ENCODE measurements around the gene AP2S1. TPM values are rescaled to one million over a fixed set of nuclear protein-coding genes. Genes with fewer than 3 reads are reported as not detected.

The AP2S1 gene
- polyA plus RNA-seq, 1 donor (not counting 4 experiments of a cell fraction or from before 2014, with no cell fraction given) = 183 TPM

GRCh38 chr19:46848389-46848788 lies 2.3 kb downstream of the AP2S1 start:
- H3K36me3 ChIP-seq (ENCODE audit: control insufficient read depth in 2 of 2, extremely low read depth in 1 of 2, insufficient read depth in 2 of 2, low read length in 2 of 2) = peaks cover 4 to 10% of the 10 kb centered on the region in 2 experiments
- dilution Hi-C loops (cut with MboI; ENCODE audit: extremely low pct_ligation_motif_present, low sequenced_read_pairs) = no loop called here
- no peak for DNase-seq (ENCODE audit: low read depth, low spot score)

GRCh38 chr19:46847528-46847927 lies 3.1 kb downstream of the AP2S1 start:
- no peaks in the 10 kb centered on the region for H3K9me1 ChIP-seq (ENCODE audit: control insufficient read depth, extremely low read depth, insufficient read depth, low read length)
- H3K27me3 ChIP-seq (ENCODE audit: control insufficient read depth, extremely low read depth, insufficient read depth, low read length) = no peaks in the 10 kb centered on the region
- peaks cover 7 to 18% of the 10 kb centered on the region in 2 experiments for H3K36me3 ChIP-seq (ENCODE audit: control insufficient read depth in 2 of 2, extremely low read depth in 1 of 2, insufficient read depth in 2 of 2, low read length in 2 of 2)
- H3K27ac ChIP-seq (ENCODE audit: control insufficient read depth, insufficient read depth, low read length) = no peak overlapping the region
- H2AFZ ChIP-seq (ENCODE audit: control insufficient read depth, low read length) = no peak overlapping the region
- FAIRE-seq (no peak), DNase-seq (ENCODE audit: low read depth, low spot score) (no peak)
- peaks cover 43% of the 10 kb centered on the region for H3K79me2 ChIP-seq (ENCODE audit: control insufficient read depth, insufficient read depth, low read length)
- TF ChIP-seq CTCF (optimal IDR thresholded peaks at IDR 0.05 in 1 of 3, IDR thresholded peaks at IDR 0.05 in 1 of 3, conservative IDR thresholded peaks at IDR 0.05 in 1 of 3; ENCODE audit: extremely low read depth in 1 of 3, insufficient read depth in 2 of 3, low read length in 3 of 3) (no peak), EZH2 (IDR thresholded peaks at IDR 0.05; ENCODE audit: low read length) (no peak)
- no peak overlapping the region for H3K4me2 ChIP-seq (ENCODE audit: control insufficient read depth, extremely low read depth, insufficient read depth, low read depth, low read length)
- H4K20me1 ChIP-seq (ENCODE audit: control insufficient read depth, extremely low read depth, insufficient read depth, low read length) = peaks cover 5% of the 10 kb centered on the region
- H3K4me1 ChIP-seq (ENCODE audit: control insufficient read depth, extremely low read depth, insufficient read depth, low read length) = peaks cover 12% of the 10 kb centered on the region
- H3K4me3 ChIP-seq (ENCODE audit: control insufficient read depth in 2 of 3, extremely low read depth in 1 of 3, insufficient read depth in 2 of 3, low read depth in 1 of 3, low read length in 3 of 3) = no peak overlapping the region
- no peak overlapping the region for H3K9ac ChIP-seq (ENCODE audit: control insufficient read depth, extremely low read depth, insufficient read depth, low read length)
- H3K9me3 ChIP-seq (ENCODE audit: control insufficient read depth, low read depth, low read length) = no peaks in the 10 kb centered on the region
- dilution Hi-C loops (cut with MboI; ENCODE audit: extremely low pct_ligation_motif_present, low sequenced_read_pairs) = no loop called here

More at GRCh38 chr19:46848389-46848788, 2.3 kb downstream of the AP2S1 start:
- no peaks in the 10 kb centered on the region for H3K27me3 ChIP-seq (ENCODE audit: control insufficient read depth, extremely low read depth, insufficient read depth, low read length)
- H3K9me1 ChIP-seq (ENCODE audit: control insufficient read depth, extremely low read depth, insufficient read depth, low read length) = no peaks in the 10 kb centered on the region
- H2AFZ ChIP-seq (ENCODE audit: control insufficient read depth, low read length) = no peak overlapping the region
- H3K4me3 ChIP-seq (ENCODE audit: control insufficient read depth in 2 of 3, extremely low read depth in 1 of 3, insufficient read depth in 2 of 3, low read depth in 1 of 3, low read length in 3 of 3) = no peak overlapping the region
- H3K9ac ChIP-seq (ENCODE audit: control insufficient read depth, extremely low read depth, insufficient read depth, low read length) = no peak overlapping the region
- H3K79me2 ChIP-seq (ENCODE audit: control insufficient read depth, insufficient read depth, low read length) = peaks cover 39% of the 10 kb centered on the region
- no peaks in the 10 kb centered on the region for H3K9me3 ChIP-seq (ENCODE audit: control insufficient read depth, low read depth, low read length)
- peaks cover 12% of the 10 kb centered on the region for H3K4me1 ChIP-seq (ENCODE audit: control insufficient read depth, extremely low read depth, insufficient read depth, low read length)
- no peak for FAIRE-seq
- H4K20me1 ChIP-seq (ENCODE audit: control insufficient read depth, extremely low read depth, insufficient read depth, low read length) = peaks cover 5% of the 10 kb centered on the region
- no peak for TF ChIP-seq EZH2 (IDR thresholded peaks at IDR 0.05; ENCODE audit: low read length)
- no peak for TF ChIP-seq CTCF (optimal IDR thresholded peaks at IDR 0.05 in 1 of 3, IDR thresholded peaks at IDR 0.05 in 1 of 3, conservative IDR thresholded peaks at IDR 0.05 in 1 of 3; ENCODE audit: extremely low read depth in 1 of 3, insufficient read depth in 2 of 3, low read length in 3 of 3)
- H3K4me2 ChIP-seq (ENCODE audit: control insufficient read depth, extremely low read depth, insufficient read depth, low read depth, low read length) = no peak overlapping the region
- no peak overlapping the region for H3K27ac ChIP-seq (ENCODE audit: control insufficient read depth, insufficient read depth, low read length)

Data from keratinocyte (primary cell).